Measurements from ENCODE around the gene GJA5.

GJA5 gene

GRCh38 chr1:147719711-147720225 is 40.6 kb downstream of the GJA5 start:
- no peak for DNase-seq (ENCODE audit: low read depth)

GRCh38 chr1:147719029-147719698 is 41.2 kb downstream of the GJA5 start:
- no peak overlapping the region for H3K4me3 ChIP-seq (ENCODE audit: low read length)
- no peak for DNase-seq (ENCODE audit: low read depth)
- no peak for TF ChIP-seq CTCF (conservative IDR thresholded peaks at IDR 0.05; ENCODE audit: low read length)

More at GRCh38 chr1:147719711-147720225, 40.6 kb downstream of the GJA5 start:
- TF ChIP-seq CTCF (conservative IDR thresholded peaks at IDR 0.05; ENCODE audit: low read length): no peak
- H3K4me3 ChIP-seq (ENCODE audit: low read length): no peak overlapping the region

DNA sequence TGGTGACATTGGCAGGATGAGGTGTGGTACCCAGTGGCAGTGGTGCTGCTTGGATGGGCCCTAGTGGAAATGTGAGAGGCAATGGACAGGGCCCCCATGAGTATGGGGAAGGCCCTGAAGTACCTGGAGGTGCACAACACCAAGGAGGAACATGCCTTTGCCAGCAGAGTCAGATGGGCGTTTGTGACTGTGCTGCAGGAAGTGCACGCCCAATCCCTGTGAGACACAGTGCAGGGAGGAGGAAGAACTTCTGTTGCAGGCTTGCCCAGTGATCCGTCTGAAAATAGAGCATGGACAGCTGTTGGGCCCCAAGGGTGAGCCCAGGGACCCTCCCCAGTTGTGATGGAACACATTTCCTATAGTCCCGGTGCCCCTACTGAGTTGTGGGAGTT is 42.7 kb downstream of the GJA5 start:
- no peak for DNase-seq (ENCODE audit: low read depth)
- H3K4me3 ChIP-seq (ENCODE audit: low read length): no peak overlapping the region
- no peak for TF ChIP-seq CTCF (conservative IDR thresholded peaks at IDR 0.05; ENCODE audit: low read length)

- no peak for DNase-seq (ENCODE audit: low read depth)
- H3K4me3 ChIP-seq (ENCODE audit: low read length): no peak overlapping the region
- no peak for TF ChIP-seq CTCF (conservative IDR thresholded peaks at IDR 0.05; ENCODE audit: low read length)
Observed at GRCh38 chr1:147717051-147717705, 43.2 kb downstream of the GJA5 start.

GRCh38 chr1:147712605-147713004 is 47.8 kb downstream of the GJA5 start:
- no peak for DNase-seq (ENCODE audit: low read depth)
- TF ChIP-seq CTCF (conservative IDR thresholded peaks at IDR 0.05; ENCODE audit: low read length): no peak
- H3K4me3 ChIP-seq (ENCODE audit: low read length): no peak overlapping the region

All from AG10803 (cell line).